ENCODE data around the gene ACOT8. TPM values are rescaled to one million over a fixed set of nuclear protein-coding genes. Genes with fewer than 3 reads are reported as not detected.

ACOT8 gene
- total RNA-seq, 5 donors from 2014 or later (not counting 1 experiment from before 2014, with no cell fraction given), result 20.4 to 33.9 (median 32.0) TPM

GRCh38 chr20:45899046-45899835 is 42.0 kb upstream of the ACOT8 start:
- WGBS (ENCODE audit: insufficient coverage), result 100% methylated on average over 3 of the region's 13 CpGs
- CTCF ChIA-PET, result no interaction called here
- H3K27me3 Mint-ChIP-seq, result no peaks in the 10 kb centered on the region

DNA sequence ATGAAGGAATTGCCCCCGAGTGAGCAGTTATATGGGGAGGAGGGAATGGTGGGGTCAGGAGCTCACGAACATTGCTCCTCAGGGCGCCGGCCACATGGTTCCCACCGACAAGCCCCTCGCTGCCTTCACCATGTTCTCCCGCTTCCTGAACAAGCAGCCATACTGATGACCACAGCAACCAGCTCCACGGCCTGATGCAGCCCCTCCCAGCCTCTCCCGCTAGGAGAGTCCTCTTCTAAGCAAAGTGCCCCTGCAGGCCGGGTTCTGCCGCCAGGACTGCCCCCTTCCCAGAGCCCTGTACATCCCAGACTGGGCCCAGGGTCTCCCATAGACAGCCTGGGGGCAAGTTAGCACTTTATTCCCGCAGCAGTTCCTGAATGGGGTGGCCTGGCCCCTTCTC is 41.1 kb upstream of the ACOT8 start:
- CTCF ChIA-PET, result no interaction called here
- peaks cover 15 to 41% of the 10 kb centered on the region in 2 donors for H3K36me3 ChIP-seq (ENCODE audit: control insufficient read depth in 2 of 2, extremely low read depth in 1 of 2, insufficient read depth in 1 of 2, low read length in 1 of 2)
- H3K36me3 Mint-ChIP-seq, result peaks cover 17% of the 10 kb centered on the region
- no peaks in the 10 kb centered on the region for H3K27me3 Mint-ChIP-seq
- ATAC-seq (replicated peaks in 1 of 4) (no peak), DNase-seq (no peak)
- H3K9me3 ChIP-seq, result no peaks in the 10 kb centered on the region
- POLR2A ChIA-PET, result interaction anchor here in 1 of 2 donors (0.6 kb wide), 2 partner anchors 30 to 92 kb away, joined by 3 read pairs; no protein-coding TSS in a partner anchor
- no peaks in the 10 kb centered on the region for H3K9me3 Mint-ChIP-seq
- no peak overlapping the region for H3K4me3 ChIP-seq (ENCODE audit: control insufficient read depth in 1 of 2, extremely low read depth in 1 of 2, low read length in 1 of 2)
- 93% methylated on average over 5 of the region's 12 CpGs for WGBS (ENCODE audit: insufficient coverage)
- no peak overlapping the region for H3K27ac ChIP-seq (ENCODE audit: low read length)
- H3K4me1 ChIP-seq (ENCODE audit: control insufficient read depth in 1 of 2, extremely low read depth in 1 of 2, insufficient read depth in 2 of 2, low read length in 2 of 2), result peaks cover 0 to 9% of the 10 kb centered on the region in 2 experiments
- H3K27ac Mint-ChIP-seq, result no peak overlapping the region
- H3K4me1 Mint-ChIP-seq, result peaks cover 0 to 10% (median 8%) of the 10 kb centered on the region in 3 donors
- H3K4me3 Mint-ChIP-seq, result no peak overlapping the region
- H3K27me3 ChIP-seq (replicated peaks in 1 of 2; ENCODE audit: control insufficient read depth in 2 of 2, extremely low read depth in 1 of 2, insufficient read depth in 2 of 2, low read length in 1 of 2), result no peaks in the 10 kb centered on the region

More at GRCh38 chr20:45899046-45899835, 42.0 kb upstream of the ACOT8 start:
- Mint-ChIP-seq H3K36me3 (peaks cover 11% of the 10 kb centered on the region), H3K27ac (no peak overlapping the region), H3K9me3 (no peaks in the 10 kb centered on the region), H3K4me3 (no peak overlapping the region), H3K4me1 (peaks cover 0 to 2% (median 0%) of the 10 kb centered on the region in 3 donors)
- peak in 1 of 4 experiments; percentile 24 for ATAC-seq (replicated peaks in 1 of 4)
- H3K4me1 ChIP-seq (ENCODE audit: control insufficient read depth in 1 of 2, extremely low read depth in 1 of 2, insufficient read depth in 2 of 2, low read length in 2 of 2), result no peaks in the 10 kb centered on the region
- peaks cover 15 to 34% of the 10 kb centered on the region in 2 donors for H3K36me3 ChIP-seq (ENCODE audit: control insufficient read depth in 2 of 2, extremely low read depth in 1 of 2, insufficient read depth in 1 of 2, low read length in 1 of 2)
- no peaks in the 10 kb centered on the region for H3K27me3 ChIP-seq (replicated peaks in 1 of 2; ENCODE audit: control insufficient read depth in 2 of 2, extremely low read depth in 1 of 2, insufficient read depth in 2 of 2, low read length in 1 of 2)
- POLR2A ChIA-PET, result no interaction called here
- H3K27ac ChIP-seq (ENCODE audit: low read length), result no peak overlapping the region
- H3K4me3 ChIP-seq (ENCODE audit: control insufficient read depth in 1 of 2, extremely low read depth in 1 of 2, low read length in 1 of 2), result no peak overlapping the region
- H3K9me3 ChIP-seq, result no peaks in the 10 kb centered on the region
- no peak for DNase-seq

GRCh38 chr20:45897692-45898091 is 40.5 kb upstream of the ACOT8 start:
- Histone ChIP-seq H3K27me3 (replicated peaks in 1 of 2; ENCODE audit: control insufficient read depth in 2 of 2, extremely low read depth in 1 of 2, insufficient read depth in 2 of 2, low read length in 1 of 2) (no peaks in the 10 kb centered on the region), H3K27ac (ENCODE audit: low read length) (no peak overlapping the region), H3K9me3 (no peaks in the 10 kb centered on the region), H3K4me3 (ENCODE audit: control insufficient read depth in 1 of 2, extremely low read depth in 1 of 2, low read length in 1 of 2) (no peak overlapping the region), H3K36me3 (ENCODE audit: control insufficient read depth in 2 of 2, extremely low read depth in 1 of 2, insufficient read depth in 1 of 2, low read length in 1 of 2) (peaks cover 15 to 41% of the 10 kb centered on the region in 2 donors), H3K4me1 (ENCODE audit: control insufficient read depth in 1 of 2, extremely low read depth in 1 of 2, insufficient read depth in 2 of 2, low read length in 2 of 2) (peaks cover 0 to 15% of the 10 kb centered on the region in 2 experiments)
- POLR2A ChIA-PET, result interaction anchor here in 1 of 2 donors (0.6 kb wide), 1 partner anchor 30 kb away, joined by 3 read pairs; no protein-coding TSS in a partner anchor
- Mint-ChIP-seq H3K4me1 (peaks cover 2 to 16% (median 14%) of the 10 kb centered on the region in 3 donors), H3K9me3 (no peaks in the 10 kb centered on the region), H3K36me3 (peaks cover 20% of the 10 kb centered on the region), H3K4me3 (no peak overlapping the region), H3K27me3 (no peaks in the 10 kb centered on the region), H3K27ac (no peak overlapping the region)
- WGBS (ENCODE audit: insufficient coverage), result 99% methylated on average over 7 of the region's 7 CpGs
- CTCF ChIA-PET, result no interaction called here
- DNase-seq (no peak), ATAC-seq (replicated peaks in 1 of 4) (no peak)

DNA sequence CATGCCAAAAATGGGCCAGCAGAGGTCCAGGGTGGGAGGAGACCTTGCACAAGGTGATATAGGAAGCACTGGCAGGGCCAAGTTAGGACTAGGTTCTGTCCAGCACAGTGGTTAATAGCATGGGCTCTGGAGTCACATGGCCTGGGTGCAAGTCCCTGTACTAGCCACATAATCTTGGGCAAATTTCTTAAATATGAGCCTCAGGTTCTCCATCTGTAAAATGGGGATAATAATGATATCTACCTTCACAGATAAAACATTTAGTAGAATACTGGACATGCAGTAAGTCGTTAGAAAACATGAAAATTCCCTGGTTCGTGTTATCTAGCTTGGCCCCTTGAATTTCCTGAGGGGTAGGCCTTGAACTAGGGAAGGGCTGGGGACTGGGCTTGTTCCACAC is 40.1 kb upstream of the ACOT8 start:
- DNase-seq, result no peak
- peaks cover 6 to 20% (median 18%) of the 10 kb centered on the region in 3 donors for H3K4me1 Mint-ChIP-seq
- no peak for ATAC-seq (replicated peaks in 1 of 4)
- Histone ChIP-seq H3K4me1 (ENCODE audit: control insufficient read depth in 1 of 2, extremely low read depth in 1 of 2, insufficient read depth in 2 of 2, low read length in 2 of 2) (peaks cover 0 to 19% of the 10 kb centered on the region in 2 experiments), H3K36me3 (ENCODE audit: control insufficient read depth in 2 of 2, extremely low read depth in 1 of 2, insufficient read depth in 1 of 2, low read length in 1 of 2) (peaks cover 15 to 41% of the 10 kb centered on the region in 2 donors), H3K9me3 (no peaks in the 10 kb centered on the region), H3K27ac (ENCODE audit: low read length) (no peak overlapping the region), H3K27me3 (replicated peaks in 1 of 2; ENCODE audit: control insufficient read depth in 2 of 2, extremely low read depth in 1 of 2, insufficient read depth in 2 of 2, low read length in 1 of 2) (no peaks in the 10 kb centered on the region), H3K4me3 (ENCODE audit: control insufficient read depth in 1 of 2, extremely low read depth in 1 of 2, low read length in 1 of 2) (no peak overlapping the region)
- H3K36me3 Mint-ChIP-seq, result peaks cover 20% of the 10 kb centered on the region
- H3K9me3 Mint-ChIP-seq, result no peaks in the 10 kb centered on the region
- CTCF ChIA-PET, result no interaction called here
- H3K27me3 Mint-ChIP-seq, result no peaks in the 10 kb centered on the region
- H3K4me3 Mint-ChIP-seq, result no peak overlapping the region
- POLR2A ChIA-PET, result interaction anchor here in 1 of 2 donors (0.9 kb wide), 1 partner anchor 501 kb away, joined by 6 read pairs; no protein-coding TSS in a partner anchor
- no peak overlapping the region for H3K27ac Mint-ChIP-seq
- no CpG with 5 or more reads among the region's 2 CpGs for WGBS (ENCODE audit: insufficient coverage)

DNA sequence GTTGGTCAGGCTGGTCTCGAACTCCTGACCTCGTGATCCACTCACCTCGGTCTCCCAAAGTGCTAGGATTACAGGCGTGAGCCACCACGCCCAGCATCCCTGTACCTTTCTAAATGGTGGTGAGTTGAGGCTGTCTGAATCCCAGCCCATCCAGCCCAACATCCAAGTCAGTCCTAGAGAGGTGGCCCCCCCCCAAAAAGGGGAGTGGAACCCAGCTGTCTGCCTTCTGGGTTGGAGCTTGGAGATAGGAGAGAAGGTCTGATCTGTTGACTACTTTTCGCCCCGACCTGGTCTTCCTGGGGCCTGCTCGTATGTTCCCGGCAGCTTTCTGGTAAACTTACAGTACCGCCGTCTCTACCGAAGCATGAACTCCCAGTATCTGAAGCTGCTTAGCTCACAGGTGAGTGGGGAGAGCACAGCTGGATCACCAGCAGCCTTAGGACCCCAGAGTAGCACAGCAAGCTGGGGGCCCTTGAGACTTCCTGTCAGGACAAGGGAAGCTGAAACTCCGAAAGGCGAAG is 39.5 kb upstream of the ACOT8 start:
- H3K27ac ChIP-seq (ENCODE audit: low read length), result no peak overlapping the region
- no peaks in the 10 kb centered on the region for H3K27me3 ChIP-seq (replicated peaks in 1 of 2; ENCODE audit: control insufficient read depth in 2 of 2, extremely low read depth in 1 of 2, insufficient read depth in 2 of 2, low read length in 1 of 2)
- peaks cover 10 to 26% (median 23%) of the 10 kb centered on the region in 3 donors for H3K4me1 Mint-ChIP-seq
- peaks cover 20% of the 10 kb centered on the region for H3K36me3 Mint-ChIP-seq
- no peak for DNase-seq
- H3K4me3 Mint-ChIP-seq, result no peak overlapping the region
- H3K27me3 Mint-ChIP-seq, result no peaks in the 10 kb centered on the region
- ChIA-PET CTCF (interaction anchor here in 1 of 2 donors (1.2 kb wide), 1 partner anchor 14 kb away, joined by 3 read pairs; no protein-coding TSS in a partner anchor), POLR2A (interaction anchor here in 1 of 2 donors (0.9 kb wide), 1 partner anchor 502 kb away, joined by 6 read pairs; no protein-coding TSS in a partner anchor)
- no peak overlapping the region for H3K4me3 ChIP-seq (ENCODE audit: control insufficient read depth in 1 of 2, extremely low read depth in 1 of 2, low read length in 1 of 2)
- no peaks in the 10 kb centered on the region for H3K9me3 ChIP-seq
- ATAC-seq (replicated peaks in 1 of 4), result no peak
- peaks cover 3 to 25% of the 10 kb centered on the region in 2 experiments for H3K4me1 ChIP-seq (ENCODE audit: control insufficient read depth in 1 of 2, extremely low read depth in 1 of 2, insufficient read depth in 2 of 2, low read length in 2 of 2)
- 97% methylated on average over 7 of the region's 14 CpGs for WGBS (ENCODE audit: insufficient coverage)
- no peak overlapping the region for H3K27ac Mint-ChIP-seq
- peaks cover 15 to 41% of the 10 kb centered on the region in 2 donors for H3K36me3 ChIP-seq (ENCODE audit: control insufficient read depth in 2 of 2, extremely low read depth in 1 of 2, insufficient read depth in 1 of 2, low read length in 1 of 2)
- H3K9me3 Mint-ChIP-seq, result no peaks in the 10 kb centered on the region

DNA sequence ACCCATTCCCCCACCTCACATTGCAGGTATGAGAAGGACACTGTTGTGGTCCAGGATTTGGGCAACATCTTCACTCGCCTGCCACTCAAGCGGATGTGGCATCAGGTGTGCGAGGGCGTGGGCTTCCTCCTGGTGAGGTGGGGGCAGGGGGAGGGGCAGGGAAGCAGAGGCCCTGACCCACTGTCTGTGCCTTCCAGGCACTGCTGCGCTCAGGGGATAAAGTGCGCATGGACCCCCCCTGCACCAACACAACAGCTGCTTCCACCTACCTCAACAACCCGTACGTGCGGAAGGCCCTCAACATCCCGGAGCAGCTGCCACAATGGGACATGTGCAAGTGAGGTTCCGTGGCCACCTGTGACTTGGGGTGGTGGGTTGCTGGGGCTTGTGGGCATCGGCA is 37.6 kb upstream of the ACOT8 start:
- no peak overlapping the region for H3K27ac Mint-ChIP-seq
- H3K4me1 Mint-ChIP-seq, result peaks cover 15 to 36% (median 30%) of the 10 kb centered on the region in 3 donors
- ChIA-PET POLR2A (no interaction called here), CTCF (no interaction called here)
- no peak overlapping the region for H3K4me3 Mint-ChIP-seq
- DNase-seq (no peak), ATAC-seq (replicated peaks in 1 of 4) (no peak)
- no peaks in the 10 kb centered on the region for H3K27me3 Mint-ChIP-seq
- no peaks in the 10 kb centered on the region for H3K27me3 ChIP-seq (replicated peaks in 1 of 2; ENCODE audit: control insufficient read depth in 2 of 2, extremely low read depth in 1 of 2, insufficient read depth in 2 of 2, low read length in 1 of 2)
- no peaks in the 10 kb centered on the region for H3K9me3 ChIP-seq
- peaks cover 20% of the 10 kb centered on the region for H3K36me3 Mint-ChIP-seq
- peaks cover 4 to 40% of the 10 kb centered on the region in 2 experiments for H3K4me1 ChIP-seq (ENCODE audit: control insufficient read depth in 1 of 2, extremely low read depth in 1 of 2, insufficient read depth in 2 of 2, low read length in 2 of 2)
- H3K27ac ChIP-seq (ENCODE audit: low read length), result no peak overlapping the region
- H3K36me3 ChIP-seq (ENCODE audit: control insufficient read depth in 2 of 2, extremely low read depth in 1 of 2, insufficient read depth in 1 of 2, low read length in 1 of 2), result peaks cover 15 to 41% of the 10 kb centered on the region in 2 donors
- 80% methylated on average over 1 of the region's 12 CpGs for WGBS (ENCODE audit: insufficient coverage)
- H3K9me3 Mint-ChIP-seq, result no peaks in the 10 kb centered on the region
- no peak overlapping the region for H3K4me3 ChIP-seq (ENCODE audit: control insufficient read depth in 1 of 2, extremely low read depth in 1 of 2, low read length in 1 of 2)
